ENCODE results near the gene ITGA5.

DNA sequence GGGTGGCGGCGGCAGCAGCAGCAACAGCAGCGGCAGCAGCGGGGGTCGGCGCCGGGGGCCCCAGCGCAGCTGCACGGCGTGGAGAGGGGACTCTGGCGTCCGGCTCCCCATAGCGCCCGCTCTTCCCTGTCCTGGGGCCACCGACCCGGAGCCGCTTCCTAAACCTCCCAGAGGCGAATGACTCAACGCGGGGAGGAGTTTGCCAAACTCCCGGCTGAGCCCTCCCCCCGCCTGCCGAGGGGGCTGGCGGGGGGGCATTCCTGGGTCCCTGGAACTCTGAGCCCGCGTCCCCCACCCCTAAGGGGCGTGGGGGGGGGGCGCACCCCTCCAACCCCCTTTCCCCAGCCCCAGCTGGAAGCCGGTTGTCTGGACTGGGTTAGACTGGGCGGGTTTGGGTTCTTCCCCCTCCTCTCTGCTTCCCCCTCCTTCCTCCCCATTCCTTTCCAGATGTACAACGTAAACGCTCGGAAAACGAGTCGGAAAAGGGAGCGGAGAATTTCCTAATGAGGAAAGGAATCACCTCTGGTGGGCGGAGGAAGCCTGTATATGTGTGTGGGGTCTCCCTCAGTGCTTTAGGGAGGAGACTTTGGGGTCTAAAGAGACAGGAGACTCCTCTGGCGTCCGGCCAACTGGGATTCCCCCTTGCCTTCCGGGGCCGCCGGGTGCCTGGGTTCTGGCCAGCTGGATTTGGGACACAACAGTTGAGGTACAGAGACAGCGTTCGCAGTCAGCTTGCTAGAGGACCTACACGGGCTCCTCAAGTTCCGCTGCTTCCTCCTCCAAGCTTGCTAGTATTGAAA, at the start of gene ITGA5:
- TF ChIP-seq, protein P1, sequence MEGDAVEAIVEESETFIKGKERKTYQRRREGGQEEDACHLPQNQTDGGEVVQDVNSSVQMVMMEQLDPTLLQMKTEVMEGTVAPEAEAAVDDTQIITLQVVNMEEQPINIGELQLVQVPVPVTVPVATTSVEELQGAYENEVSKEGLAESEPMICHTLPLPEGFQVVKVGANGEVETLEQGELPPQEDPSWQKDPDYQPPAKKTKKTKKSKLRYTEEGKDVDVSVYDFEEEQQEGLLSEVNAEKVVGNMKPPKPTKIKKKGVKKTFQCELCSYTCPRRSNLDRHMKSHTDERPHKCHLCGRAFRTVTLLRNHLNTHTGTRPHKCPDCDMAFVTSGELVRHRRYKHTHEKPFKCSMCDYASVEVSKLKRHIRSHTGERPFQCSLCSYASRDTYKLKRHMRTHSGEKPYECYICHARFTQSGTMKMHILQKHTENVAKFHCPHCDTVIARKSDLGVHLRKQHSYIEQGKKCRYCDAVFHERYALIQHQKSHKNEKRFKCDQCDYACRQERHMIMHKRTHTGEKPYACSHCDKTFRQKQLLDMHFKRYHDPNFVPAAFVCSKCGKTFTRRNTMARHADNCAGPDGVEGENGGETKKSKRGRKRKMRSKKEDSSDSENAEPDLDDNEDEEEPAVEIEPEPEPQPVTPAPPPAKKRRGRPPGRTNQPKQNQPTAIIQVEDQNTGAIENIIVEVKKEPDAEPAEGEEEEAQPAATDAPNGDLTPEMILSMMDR (IDR thresholded peaks at IDR 0.05; ENCODE audit: low read depth, low read length), result no peak
- TF ChIP-seq EZH2phosphoT487 (IDR thresholded peaks at IDR 0.05; ENCODE audit: low read depth), result no peak
